GM18505 (cell line): ENCODE data around the gene POLD2.

Experiments
- ATAC-seq: cut with Tn5 transposase; IDR thresholded peaks from one replicate; pipeline ENCODE4 v1.9.1; 2021; ENCODE audit not compliant: unreplicated experiment
- POLR2A ChIP-seq: IDR thresholded peaks from 4 replicates; pipeline ENCODE4 v1.6.1; 2011; ENCODE audit warnings: borderline replicate concordance; ENCODE audit not compliant: insufficient read depth, insufficient read length; ENCODE audit errors: extremely low read depth

Gene POLD2

DNA sequence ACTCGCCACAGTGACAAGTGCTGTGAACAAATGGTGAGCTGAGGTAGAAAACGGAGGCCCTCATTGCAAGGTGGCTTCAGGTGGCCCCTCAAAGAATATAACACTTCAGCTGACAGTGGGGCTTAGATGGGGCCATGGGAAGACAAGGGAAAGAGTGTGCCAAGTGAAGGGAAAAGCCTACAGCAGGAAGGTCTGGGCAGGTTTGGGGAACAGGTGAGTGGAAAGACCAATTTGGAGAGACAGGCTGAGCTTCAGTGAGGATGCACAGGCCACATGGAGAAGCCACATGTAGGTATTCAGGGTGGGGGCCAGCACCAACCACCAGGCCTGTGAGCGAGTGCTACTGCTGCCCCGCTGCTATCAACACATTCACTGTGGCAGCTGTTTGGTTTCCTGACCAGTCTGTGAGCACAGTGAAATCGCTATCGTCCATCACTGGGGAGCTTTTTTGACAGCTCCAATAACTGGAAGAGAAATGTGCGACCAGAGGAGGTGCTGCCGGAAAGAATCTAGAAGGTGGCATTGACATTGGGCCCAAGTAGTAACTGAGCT, 3.4 kb downstream of the POLD2 start:
- no peak for ATAC-seq
- TF ChIP-seq POLR2A, result no peak

DNA sequence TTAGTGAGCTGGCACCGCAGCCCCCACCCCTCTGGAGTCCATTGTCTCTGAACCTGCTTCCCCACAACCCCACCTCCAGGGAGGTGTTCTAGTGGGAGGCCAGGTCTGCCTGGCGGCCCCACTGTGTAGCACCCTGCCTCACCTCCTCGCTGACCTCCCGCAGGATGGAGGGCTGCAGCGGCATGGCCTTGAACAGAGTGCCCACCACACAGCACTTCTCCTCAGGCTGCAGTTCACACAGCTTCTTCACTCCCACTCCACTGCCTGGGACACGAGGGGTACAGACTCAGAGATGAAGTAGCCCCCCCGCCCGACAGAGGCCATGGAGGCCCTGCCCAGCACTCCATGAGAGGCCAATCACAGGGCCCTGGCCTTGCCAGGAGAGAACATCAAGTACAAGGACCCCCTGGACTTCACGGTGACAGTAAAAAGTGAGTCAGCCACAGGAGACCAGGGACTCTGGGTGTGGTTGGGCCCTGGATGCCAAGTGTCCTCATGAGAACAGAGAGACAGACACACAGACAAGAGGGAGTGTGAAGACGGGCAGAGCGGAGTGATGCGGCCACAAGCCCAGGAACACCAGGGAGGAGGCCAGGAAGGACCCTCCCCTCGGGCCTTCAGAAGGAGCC, 5.4 kb downstream of the POLD2 start:
- no peak for TF ChIP-seq POLR2A

DNA sequence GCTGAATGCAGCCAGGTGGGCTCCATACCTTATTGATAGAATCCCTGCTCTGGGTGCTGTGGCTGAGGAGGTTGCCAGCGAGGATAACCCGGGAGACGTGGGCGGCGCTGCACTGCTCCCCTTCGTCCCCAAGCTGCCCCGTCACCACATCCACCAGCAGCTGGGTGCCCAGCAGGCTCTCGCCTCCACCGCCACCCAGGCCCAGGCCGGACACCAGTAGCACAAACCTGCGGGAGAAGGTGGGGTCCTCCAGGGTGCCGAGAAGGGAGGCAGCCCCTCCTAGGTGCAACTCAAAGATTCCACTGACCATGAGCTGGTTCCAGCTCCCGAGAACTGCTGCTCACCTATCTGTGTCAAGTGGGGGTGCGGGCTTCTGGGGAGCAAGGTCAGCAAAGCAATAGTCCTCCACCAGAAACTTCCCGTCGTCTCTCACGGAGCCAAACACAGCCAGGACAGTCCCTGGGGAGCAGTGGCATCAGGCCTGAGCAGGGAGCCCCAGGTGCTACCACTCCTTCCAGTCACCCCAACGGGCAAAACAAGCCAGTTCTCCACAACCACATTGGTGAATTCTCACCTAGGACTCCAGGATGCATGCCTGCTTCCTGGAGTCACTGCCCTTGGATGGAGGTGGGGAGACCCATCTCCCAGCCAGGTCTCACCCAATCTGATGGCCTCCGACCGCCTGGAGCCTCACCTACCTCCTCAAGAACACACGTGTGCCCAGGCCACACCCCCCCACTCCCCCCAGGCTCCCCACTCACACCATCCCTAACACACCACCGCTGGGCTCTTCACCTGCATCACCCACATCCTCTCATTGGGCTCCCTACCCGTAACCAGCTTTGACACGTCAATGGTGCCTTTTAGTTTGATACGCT, 6.3 kb downstream of the POLD2 start:
- no peak for TF ChIP-seq POLR2A
- no peak for ATAC-seq

More for the DNA sequence above, 5.4 kb downstream of the POLD2 start:
- ATAC-seq, result no peak

DNA sequence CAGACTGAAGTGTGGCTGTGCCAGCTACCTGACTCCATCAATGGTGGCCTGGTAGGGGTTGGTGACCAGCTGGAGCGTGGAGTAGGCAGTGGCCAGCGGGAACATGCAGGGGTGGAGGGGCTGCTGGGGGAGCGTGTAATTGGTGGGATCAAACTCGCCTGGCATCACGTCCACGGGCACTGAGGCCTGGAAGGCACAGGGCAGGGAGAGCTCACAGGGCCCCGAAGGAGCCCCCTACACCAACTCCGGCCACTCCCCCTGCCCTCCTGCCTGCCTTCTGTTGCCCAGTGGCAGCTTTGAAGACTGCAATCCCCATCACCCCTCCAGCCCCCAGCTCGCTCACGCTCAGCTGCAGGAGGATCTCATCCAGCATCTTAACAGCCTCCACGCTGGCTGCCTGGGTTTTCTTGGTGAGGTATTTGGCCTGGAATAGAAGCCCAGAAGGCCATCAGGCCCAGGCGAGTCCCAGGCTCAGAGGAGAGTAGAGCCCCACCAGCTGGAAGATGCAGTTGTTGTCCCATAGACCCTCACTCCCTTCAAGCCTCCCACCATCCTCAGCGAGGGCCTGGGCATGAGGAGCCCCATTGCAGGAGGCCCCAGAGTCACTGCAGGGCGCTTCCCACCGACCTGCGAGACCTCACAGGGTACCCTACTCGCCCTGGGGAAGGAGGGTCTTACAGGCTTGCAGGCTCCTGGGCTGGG, 7.1 kb downstream of the POLD2 start:
- ATAC-seq, result no peak
- no peak for TF ChIP-seq POLR2A

DNA sequence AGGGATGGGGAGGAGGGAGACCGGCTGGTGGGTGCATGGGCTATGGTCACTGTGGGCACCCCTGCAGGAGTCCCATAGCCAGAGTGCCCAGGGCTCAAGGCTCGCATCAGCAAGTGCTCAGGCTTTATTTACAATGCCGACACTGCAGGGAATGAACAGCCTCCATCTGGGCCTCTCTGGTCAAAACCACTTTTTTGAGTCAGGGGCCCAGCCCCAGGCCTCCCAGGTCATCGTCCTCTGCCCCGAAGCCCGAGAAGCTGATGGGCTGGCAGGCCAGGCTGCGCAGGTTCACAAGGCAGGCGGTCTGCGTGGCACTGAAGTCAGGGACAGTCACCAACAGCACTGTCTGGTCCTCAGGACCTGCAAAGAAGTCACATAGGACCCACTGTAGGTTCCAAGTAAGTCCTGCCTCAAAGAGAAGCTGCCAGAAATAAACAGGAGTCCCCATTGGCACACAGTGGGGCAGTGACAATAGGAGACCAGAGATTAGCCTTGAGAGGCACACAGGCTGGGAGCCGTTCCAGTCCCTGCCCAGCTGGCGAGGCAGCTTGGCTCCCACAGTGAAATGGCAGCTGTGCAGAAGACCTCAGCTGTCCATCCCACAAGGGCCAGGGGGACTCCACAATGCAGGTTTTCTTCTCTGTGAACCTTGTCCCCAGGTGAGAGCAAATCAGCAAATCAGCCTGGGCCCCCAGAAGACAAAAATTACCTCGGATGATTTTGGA, 8.6 kb downstream of the POLD2 start:
- no peak for ATAC-seq
- no peak for TF ChIP-seq POLR2A

DNA sequence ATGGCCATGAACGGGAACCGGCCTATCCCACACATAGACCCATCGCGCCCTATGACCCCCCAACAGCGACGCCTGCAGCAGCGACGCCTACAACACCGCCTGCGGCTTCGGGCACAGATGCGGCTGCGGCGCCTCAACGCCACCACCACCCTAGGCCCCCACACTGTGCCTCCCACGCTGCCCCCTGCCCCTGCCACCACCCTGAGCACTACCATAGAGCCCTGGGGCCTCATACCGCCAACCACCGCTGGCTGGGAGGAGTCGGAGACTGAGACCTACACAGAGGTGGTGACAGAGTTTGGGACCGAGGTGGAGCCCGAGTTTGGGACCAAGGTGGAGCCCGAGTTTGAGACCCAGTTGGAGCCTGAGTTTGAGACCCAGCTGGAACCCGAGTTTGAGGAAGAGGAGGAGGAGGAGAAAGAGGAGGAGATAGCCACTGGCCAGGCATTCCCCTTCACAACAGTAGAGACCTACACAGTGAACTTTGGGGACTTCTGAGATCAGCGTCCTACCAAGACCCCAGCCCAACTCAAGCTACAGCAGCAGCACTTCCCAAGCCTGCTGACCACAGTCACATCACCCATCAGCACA, 9.5 kb downstream of the POLD2 start:
- ATAC-seq, result no peak
- no peak for TF ChIP-seq POLR2A

DNA sequence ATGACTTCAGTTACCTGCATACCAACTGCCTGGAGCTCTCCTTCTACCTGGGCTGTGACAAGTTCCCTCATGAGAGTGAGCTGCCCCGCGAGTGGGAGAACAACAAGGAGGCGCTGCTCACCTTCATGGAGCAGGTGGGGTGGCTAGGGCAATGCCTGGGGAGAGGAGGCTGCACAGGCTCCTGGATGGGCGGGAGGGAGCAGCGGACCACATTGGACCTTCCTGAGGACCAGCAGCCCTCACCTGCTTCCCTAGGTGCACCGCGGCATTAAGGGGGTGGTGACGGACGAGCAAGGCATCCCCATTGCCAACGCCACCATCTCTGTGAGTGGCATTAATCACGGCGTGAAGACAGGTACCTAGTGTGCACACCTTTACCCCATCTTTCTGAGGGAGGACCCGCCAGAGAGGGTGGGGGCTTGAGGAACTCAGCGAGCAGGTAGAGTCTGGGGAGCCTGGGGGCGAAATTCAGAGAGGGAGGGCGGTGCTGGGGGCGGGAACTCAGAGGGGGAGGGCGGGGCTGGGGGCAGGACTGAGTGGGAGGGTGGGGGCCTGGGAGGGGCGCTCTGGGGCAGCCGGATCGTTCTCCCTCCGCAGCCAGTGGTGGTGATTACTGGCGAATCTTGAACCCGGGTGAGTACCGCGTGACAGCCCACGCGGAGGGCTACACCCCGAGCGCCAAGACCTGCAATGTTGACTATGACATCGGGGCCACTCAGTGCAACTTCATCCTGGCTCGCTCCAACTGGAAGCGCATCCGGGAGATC, 10.2 kb downstream of the POLD2 start:
- TF ChIP-seq POLR2A, result no peak
- ATAC-seq, result no peak

DNA sequence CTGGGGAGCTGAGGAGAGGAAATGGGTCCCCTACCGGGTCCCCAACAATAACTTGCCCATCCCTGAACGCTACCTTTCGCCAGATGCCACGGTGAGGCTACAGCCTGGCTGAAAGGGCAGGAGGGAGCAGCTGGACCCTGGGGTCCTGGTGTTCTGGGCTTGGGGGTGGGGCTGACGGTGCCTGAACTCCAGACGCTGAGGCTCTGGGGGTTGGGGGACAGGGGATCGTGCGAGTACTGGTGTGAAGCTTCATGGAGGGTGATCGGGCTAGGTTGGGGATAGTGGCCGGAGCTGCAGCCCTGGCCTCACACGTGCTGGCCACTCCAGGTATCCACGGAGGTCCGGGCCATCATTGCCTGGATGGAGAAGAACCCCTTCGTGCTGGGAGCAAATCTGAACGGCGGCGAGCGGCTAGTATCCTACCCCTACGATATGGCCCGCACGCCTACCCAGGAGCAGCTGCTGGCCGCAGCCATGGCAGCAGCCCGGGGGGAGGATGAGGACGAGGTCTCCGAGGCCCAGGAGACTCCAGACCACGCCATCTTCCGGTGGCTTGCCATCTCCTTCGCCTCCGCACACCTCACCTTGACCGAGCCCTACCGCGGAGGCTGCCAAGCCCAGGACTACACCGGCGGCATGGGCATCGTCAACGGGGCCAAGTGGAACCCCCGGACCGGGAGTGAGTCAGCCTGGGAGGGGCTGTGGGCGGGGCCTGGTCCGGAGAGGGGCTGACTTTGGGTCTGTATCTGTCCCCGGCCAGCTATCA, 10.9 kb downstream of the POLD2 start:
- no peak for ATAC-seq

DNA sequence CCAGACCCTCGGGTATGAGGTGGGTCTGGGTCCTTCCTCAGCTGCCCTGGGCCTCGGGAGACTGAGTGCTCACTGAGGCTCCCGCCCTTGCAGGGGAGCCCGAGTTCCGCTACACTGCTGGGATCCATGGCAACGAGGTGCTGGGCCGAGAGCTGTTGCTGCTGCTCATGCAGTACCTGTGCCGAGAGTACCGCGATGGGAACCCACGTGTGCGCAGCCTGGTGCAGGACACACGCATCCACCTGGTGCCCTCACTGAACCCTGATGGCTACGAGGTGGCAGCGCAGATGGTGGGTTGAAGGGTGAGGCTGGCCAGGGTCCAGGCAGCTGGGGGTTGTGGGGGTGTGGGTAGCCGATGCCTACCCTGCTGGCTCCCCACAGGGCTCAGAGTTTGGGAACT, 11.6 kb downstream of the POLD2 start:
- TF ChIP-seq POLR2A, result no peak
- ATAC-seq, result no peak

More for the DNA sequence above, 10.9 kb downstream of the POLD2 start:
- no peak for TF ChIP-seq POLR2A

DNA sequence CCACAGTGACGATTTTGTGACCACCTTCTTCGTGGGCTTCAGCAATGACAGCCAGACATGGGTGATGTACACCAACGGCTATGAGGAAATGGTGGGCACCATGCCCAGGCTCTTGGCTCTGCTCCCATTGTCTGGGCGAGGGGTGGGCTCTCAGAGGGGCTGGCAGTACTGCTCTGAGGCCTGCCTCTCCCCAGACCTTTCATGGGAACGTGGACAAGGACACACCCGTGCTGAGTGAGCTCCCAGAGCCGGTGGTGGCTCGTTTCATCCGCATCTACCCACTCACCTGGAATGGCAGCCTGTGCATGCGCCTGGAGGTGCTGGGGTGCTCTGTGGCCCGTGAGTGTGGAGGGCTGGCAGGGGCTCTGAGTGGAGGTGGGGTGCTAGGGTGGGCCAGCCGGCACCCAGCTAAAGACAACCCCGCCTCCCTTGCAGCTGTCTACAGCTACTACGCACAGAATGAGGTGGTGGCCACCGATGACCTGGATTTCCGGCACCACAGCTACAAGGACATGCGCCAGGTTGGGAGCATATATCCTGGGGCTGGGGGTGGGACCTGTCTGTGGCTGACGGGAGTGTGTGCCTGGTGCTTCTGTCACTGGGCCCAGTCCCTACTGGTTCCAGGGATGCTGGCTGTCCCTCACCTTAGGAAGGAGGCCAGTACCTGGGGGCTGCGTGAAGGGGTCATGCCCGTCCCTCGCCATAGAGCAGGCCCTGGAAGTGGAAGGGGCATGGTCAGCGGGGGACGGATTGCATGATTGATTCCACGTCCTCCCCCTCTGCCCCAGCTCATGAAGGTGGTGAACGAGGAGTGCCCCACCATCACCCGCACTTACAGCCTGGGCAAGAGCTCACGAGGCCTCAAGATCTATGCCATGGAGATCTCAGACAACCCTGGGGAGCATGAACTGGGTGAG, 12.4 kb downstream of the POLD2 start:
- no peak for TF ChIP-seq POLR2A
- ATAC-seq, result no peak
